CD14-positive monocyte (primary cell): Measurements from ENCODE around the gene SOX14. TPM values are rescaled to one million over a fixed set of nuclear protein-coding genes. Genes with fewer than 3 reads are reported as not detected.

Source experiments
- DNase-seq, 3 donors: peaks; one replicate each; pipeline ENCODE4 v3.0.0-alpha.2; 2011 to 2022
- H2AFZ ChIP-seq: 2 replicates; pipeline ENCODE4 v1.6.0; 2012; ENCODE audit warnings: mild to moderate bottlenecking, low read depth, low read length, inconsistent platforms; ENCODE audit not compliant: insufficient read depth, poor library complexity, severe bottlenecking
- H3K27ac ChIP-seq, 2 donors: 1 replicate in 1 of 2; 2 replicates in 1 of 2; pipeline ENCODE4 v1.5.1; 2012 to 2013; ENCODE audit warnings: low read length in 2 of 2, control low read depth in 1 of 2, inconsistent platforms in 1 of 2, low read depth in 1 of 2, mild to moderate bottlenecking in 1 of 2
- H3K27me3 ChIP-seq, 2 donors: one replicate each; pipeline versions ENCODE4 v1.6.0 to v1.6.1; 2011 to 2013; ENCODE audit warnings: low read length in 2 of 2; ENCODE audit not compliant: control insufficient read depth in 2 of 2, insufficient read depth in 2 of 2
- H3K36me3 ChIP-seq, 2 donors: replicated peaks in 1 of 2; 1 replicate in 1 of 2; 2 replicates in 1 of 2; pipeline versions ENCODE4 v1.5.1 to v1.6.1; 2012 to 2013; ENCODE audit warnings: low read length in 2 of 2, control low read depth in 1 of 2, inconsistent platforms in 1 of 2, mild to moderate bottlenecking in 1 of 2; ENCODE audit not compliant: insufficient read depth in 2 of 2, control insufficient read depth in 1 of 2
- H3K4me1 ChIP-seq, 2 donors: 1 replicate in 1 of 2; 2 replicates in 1 of 2; pipeline versions ENCODE4 v1.5.1 to v1.6.1; 2012 to 2013; ENCODE audit warnings: low read length in 2 of 2, control low read depth in 1 of 2, inconsistent platforms in 1 of 2, mild to moderate bottlenecking in 1 of 2, moderate library complexity in 1 of 2; ENCODE audit not compliant: insufficient read depth in 2 of 2, control insufficient read depth in 1 of 2
- H3K4me2 ChIP-seq: replicated peaks from 2 replicates; pipeline ENCODE3; 2012; ENCODE audit warnings: low read length, moderate library complexity, mild to moderate bottlenecking; ENCODE audit not compliant: poor library complexity, severe bottlenecking; ENCODE audit errors: extremely low read depth
- H3K4me3 ChIP-seq, 3 experiments: fragments of 200-600 bp in 1 of 3; sonication (generic) in 1 of 3; replicated peaks in 1 of 3; 1 replicate in 2 of 3; 2 replicates in 1 of 3; pipeline ENCODE4 v1.5.1; 2011 to 2013; ENCODE audit warnings: low read length in 3 of 3, mild to moderate bottlenecking in 3 of 3, control low read depth in 2 of 3, low read depth in 2 of 3, inconsistent platforms in 1 of 3, moderate library complexity in 1 of 3
- H3K79me2 ChIP-seq: 2 replicates; pipeline ENCODE4 v1.6.0; 2012; ENCODE audit warnings: mild to moderate bottlenecking, control low read depth, inconsistent platforms, low read length, moderate library complexity; ENCODE audit not compliant: insufficient read depth
- H3K9ac ChIP-seq: 2 replicates; pipeline ENCODE4 v1.6.0; 2017; ENCODE audit warnings: low read length, mild to moderate bottlenecking; ENCODE audit not compliant: insufficient read depth, poor library complexity, severe bottlenecking
- H3K9me3 ChIP-seq, 2 donors: replicated peaks in 1 of 2; 1 replicate in 1 of 2; 2 replicates in 1 of 2; pipeline versions ENCODE4 v1.5.1 to v1.6.1; 2012 to 2013; ENCODE audit warnings: low read length in 2 of 2, control low read depth in 1 of 2; ENCODE audit not compliant: control insufficient read depth in 1 of 2, insufficient read depth in 1 of 2
- H4K20me1 ChIP-seq: 2 replicates; pipeline ENCODE4 v1.6.0; 2012; ENCODE audit warnings: mild to moderate bottlenecking, low read length, control low read depth, moderate library complexity; ENCODE audit not compliant: insufficient read depth
- H3K27ac Mint-ChIP-seq, 7 donors: one replicate each; pipeline ENCODE4 v1.8.0; 2020; ENCODE audit warnings: mild to moderate bottlenecking in 7 of 7, mixed read lengths in 7 of 7, moderate library complexity in 6 of 7, inconsistent platforms in 2 of 7
- H3K27me3 Mint-ChIP-seq, 3 donors: one replicate each; pipeline ENCODE4 v1.8.0; 2021 to 2022; ENCODE audit warnings: low read depth in 3 of 3, mild to moderate bottlenecking in 3 of 3, mixed read lengths in 3 of 3, moderate library complexity in 3 of 3, inconsistent platforms in 1 of 3
- H3K36me3 Mint-ChIP-seq, 2 donors: one replicate each; pipeline ENCODE4 v1.8.0; 2020; ENCODE audit warnings: mixed read lengths in 2 of 2, inconsistent platforms in 1 of 2, mild to moderate bottlenecking in 1 of 2
- H3K4me1 Mint-ChIP-seq: one replicate; pipeline ENCODE4 v1.8.0; 2020; ENCODE audit warnings: mild to moderate bottlenecking, mixed read lengths
- H3K4me3 Mint-ChIP-seq, 2 donors: one replicate each; pipeline ENCODE4 v1.8.0; 2020; ENCODE audit warnings: mild to moderate bottlenecking in 2 of 2, mixed read lengths in 2 of 2, moderate library complexity in 1 of 2
- H3K9me3 Mint-ChIP-seq, 7 donors: one replicate each; pipeline ENCODE4 v1.8.0; 2020 to 2022; ENCODE audit warnings: mixed read lengths in 7 of 7, mild to moderate bottlenecking in 6 of 7, moderate library complexity in 6 of 7, inconsistent platforms in 2 of 7
- WGBS: methylation state at CpG from one replicate; pipeline ENCODE4 v1.1.5; 2013; ENCODE audit warnings: missing lambda C conversion rate; ENCODE audit not compliant: insufficient coverage; 5-methylcytosine and 5-hydroxymethylcytosine counted together
- intact Hi-C, 2 donors: fragments of 100-400 bp; cut with micrococcal nuclease; formaldehyde crosslinking; loops; one replicate each; pipeline versions ENCODE4 v1.15.0 to v1.15.1; 2023
- polyA plus RNA-seq, 3 donors: library from polyadenylated mRNA; depleted of rRNA in 1 of 3; unstranded in 2 of 3; stranded (reverse) in 1 of 3; fragments of 300-500 nt in 2 of 3; fragments of >200 nt in 1 of 3; fragmentation: Illumina TruSeq in 2 of 3; gene quantifications; 1 replicate in 2 of 3; 2 replicates in 1 of 3; pipeline ENCODE4 v1.2.3, GENCODE V29; 2012 to 2021
- TF ChIP-seq, protein P1 (sequence below): fragments of 200-600 bp; IDR thresholded peaks from one replicate; pipeline ENCODE4 v1.8.0; 2022; ENCODE audit warnings: antibody characterized with exemption, mild to moderate bottlenecking

Gene SOX14
- polyA plus RNA-seq, 3 donors: not detected

DNA sequence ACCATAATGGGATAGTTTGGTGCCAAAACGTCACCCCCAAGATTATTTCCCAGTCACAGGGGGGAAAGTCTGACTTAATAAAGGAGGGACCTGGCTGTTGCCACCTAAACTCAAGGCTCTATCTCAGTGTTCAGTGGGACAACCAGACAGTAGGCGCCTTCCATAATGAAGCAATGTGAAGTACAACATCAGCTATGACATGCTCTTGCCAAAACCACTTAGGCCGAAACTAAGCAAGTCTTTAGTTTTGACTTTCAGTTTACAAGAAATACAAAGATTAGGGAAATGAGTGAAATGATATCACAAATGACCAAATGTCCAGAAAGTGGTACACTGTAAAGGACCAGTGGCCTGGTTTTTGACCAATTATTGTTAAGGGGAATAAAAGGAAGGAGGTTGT, 32.9 kb downstream of the SOX14 start:
- Histone ChIP-seq H4K20me1 (no peaks in the 10 kb centered on the region), H2AFZ (no peak overlapping the region), H3K27me3 (no peaks in the 10 kb centered on the region), H3K4me3 (no peak overlapping the region), H3K4me2 (no peak overlapping the region), H3K79me2 (no peaks in the 10 kb centered on the region), H3K9me3 (no peaks in the 10 kb centered on the region), H3K9ac (no peak overlapping the region), H3K4me1 (no peaks in the 10 kb centered on the region), H3K27ac (no peak overlapping the region), H3K36me3 (no peaks in the 10 kb centered on the region)
- intact Hi-C loops: no loop called here
- Mint-ChIP-seq H3K27me3 (peaks cover 0 to 2% (median 1%) of the 10 kb centered on the region in 3 donors), H3K9me3 (peaks cover 0 to 3% (median 0%) of the 10 kb centered on the region in 7 donors), H3K4me3 (no peak overlapping the region), H3K27ac (no peak overlapping the region), H3K4me1 (no peaks in the 10 kb centered on the region), H3K36me3 (no peaks in the 10 kb centered on the region)
- DNase-seq: no peak
- WGBS: no CpG with 5 or more reads among the region's 3 CpGs
- TF ChIP-seq, protein P1, sequence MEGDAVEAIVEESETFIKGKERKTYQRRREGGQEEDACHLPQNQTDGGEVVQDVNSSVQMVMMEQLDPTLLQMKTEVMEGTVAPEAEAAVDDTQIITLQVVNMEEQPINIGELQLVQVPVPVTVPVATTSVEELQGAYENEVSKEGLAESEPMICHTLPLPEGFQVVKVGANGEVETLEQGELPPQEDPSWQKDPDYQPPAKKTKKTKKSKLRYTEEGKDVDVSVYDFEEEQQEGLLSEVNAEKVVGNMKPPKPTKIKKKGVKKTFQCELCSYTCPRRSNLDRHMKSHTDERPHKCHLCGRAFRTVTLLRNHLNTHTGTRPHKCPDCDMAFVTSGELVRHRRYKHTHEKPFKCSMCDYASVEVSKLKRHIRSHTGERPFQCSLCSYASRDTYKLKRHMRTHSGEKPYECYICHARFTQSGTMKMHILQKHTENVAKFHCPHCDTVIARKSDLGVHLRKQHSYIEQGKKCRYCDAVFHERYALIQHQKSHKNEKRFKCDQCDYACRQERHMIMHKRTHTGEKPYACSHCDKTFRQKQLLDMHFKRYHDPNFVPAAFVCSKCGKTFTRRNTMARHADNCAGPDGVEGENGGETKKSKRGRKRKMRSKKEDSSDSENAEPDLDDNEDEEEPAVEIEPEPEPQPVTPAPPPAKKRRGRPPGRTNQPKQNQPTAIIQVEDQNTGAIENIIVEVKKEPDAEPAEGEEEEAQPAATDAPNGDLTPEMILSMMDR: no peak

- DNase-seq: no peak
- no peak overlapping the region for H3K27ac Mint-ChIP-seq
- Histone ChIP-seq H4K20me1 (no peaks in the 10 kb centered on the region), H3K4me3 (no peak overlapping the region), H3K27me3 (no peaks in the 10 kb centered on the region), H3K9me3 (no peaks in the 10 kb centered on the region), H3K9ac (no peak overlapping the region), H3K27ac (no peak overlapping the region), H3K79me2 (no peaks in the 10 kb centered on the region), H2AFZ (no peak overlapping the region), H3K4me1 (no peaks in the 10 kb centered on the region), H3K36me3 (no peaks in the 10 kb centered on the region), H3K4me2 (no peak overlapping the region)
- TF ChIP-seq, protein P1: no peak
- H3K9me3 Mint-ChIP-seq: peaks cover 0 to 7% (median 2%) of the 10 kb centered on the region in 7 donors
- H3K4me3 Mint-ChIP-seq: no peak overlapping the region
- intact Hi-C loops: no loop called here
- WGBS: 83% methylated on average over 1 of the region's 1 CpG
- H3K36me3 Mint-ChIP-seq: no peaks in the 10 kb centered on the region
- H3K27me3 Mint-ChIP-seq: peaks cover 0 to under 1% (median 0%) of the 10 kb centered on the region in 3 donors
- H3K4me1 Mint-ChIP-seq: no peaks in the 10 kb centered on the region
Measured at GRCh38 chr3:137803215-137803614, 39.1 kb downstream of the SOX14 start.
